ENCODE results near the gene PLEKHG4B.

PLEKHG4B gene

DNA sequence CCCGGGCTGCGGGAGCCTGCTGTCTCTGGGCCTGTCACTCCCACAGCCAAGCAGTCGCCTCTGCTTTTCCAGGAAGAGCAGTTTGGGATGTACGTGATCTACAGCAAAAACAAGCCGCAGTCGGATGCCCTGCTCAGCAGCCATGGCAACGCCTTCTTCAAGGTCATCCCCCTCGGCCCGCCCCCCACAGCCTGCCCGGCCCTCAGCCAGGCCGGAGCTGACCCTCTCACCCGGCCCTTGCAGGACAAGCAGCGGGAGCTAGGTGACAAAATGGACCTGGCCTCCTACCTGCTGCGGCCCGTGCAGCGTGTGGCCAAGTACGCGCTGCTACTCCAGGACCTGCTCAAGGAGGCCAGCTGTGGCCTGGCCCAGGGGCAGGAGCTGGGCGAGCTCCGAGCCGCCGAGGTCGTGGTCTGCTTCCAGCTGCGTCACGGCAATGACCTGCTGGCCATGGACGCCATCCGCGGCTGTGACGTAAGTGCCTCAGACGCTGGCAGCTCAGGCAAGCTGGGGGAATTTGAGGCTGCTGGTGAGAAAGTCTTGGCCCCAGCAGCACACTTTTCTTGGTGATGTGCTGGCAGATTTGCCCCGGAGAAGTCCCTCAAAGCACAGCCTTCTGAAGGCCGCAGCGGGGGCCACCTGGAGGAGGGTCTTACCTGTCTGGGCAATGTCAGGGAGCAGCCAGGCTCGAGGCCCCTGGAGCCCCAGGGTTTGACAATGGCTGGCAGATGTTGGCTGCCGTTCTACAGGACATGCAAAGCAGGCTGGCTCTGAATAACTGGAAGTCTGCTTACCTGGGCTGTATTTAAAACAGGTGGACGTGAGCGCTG, 79.2 kb downstream of the PLEKHG4B start:
- no peak for TF ChIP-seq Cebpa-rat (IDR thresholded peaks at IDR 0.05)
- peaks cover 0 to 30% (median 12%) of the 10 kb centered on the region in 11 experiments; a peak in 13 of 22 replicates for H3K36me3 ChIP-seq
- peak overlapping the region in 7 of 11 experiments; percentile 2 to 65 (median 63); a peak in 10 of 22 replicates for H3K9ac ChIP-seq
- no peak overlapping the region for H3K4me3 ChIP-seq
- peaks cover 32 to 78% (median 65%) of the 10 kb centered on the region in 10 experiments for H3K4me1 ChIP-seq
- peak overlapping the region; percentile 77 to 92 (median 83); a peak in 20 of 22 replicates for H3K4me2 ChIP-seq
- no peaks in the 10 kb centered on the region for H3K9me3 ChIP-seq (replicated peaks in 1 of 11)
- H3K27ac ChIP-seq = peak overlapping the region in 7 of 11 experiments; percentile 66 to 82 (median 70); a peak in 15 of 22 replicates
- no peaks in the 10 kb centered on the region for H3K27me3 ChIP-seq
- H4K20me1 ChIP-seq = peaks cover 0 to 8% (median 0%) of the 10 kb centered on the region in 11 experiments; a peak in 2 of 22 replicates

DNA sequence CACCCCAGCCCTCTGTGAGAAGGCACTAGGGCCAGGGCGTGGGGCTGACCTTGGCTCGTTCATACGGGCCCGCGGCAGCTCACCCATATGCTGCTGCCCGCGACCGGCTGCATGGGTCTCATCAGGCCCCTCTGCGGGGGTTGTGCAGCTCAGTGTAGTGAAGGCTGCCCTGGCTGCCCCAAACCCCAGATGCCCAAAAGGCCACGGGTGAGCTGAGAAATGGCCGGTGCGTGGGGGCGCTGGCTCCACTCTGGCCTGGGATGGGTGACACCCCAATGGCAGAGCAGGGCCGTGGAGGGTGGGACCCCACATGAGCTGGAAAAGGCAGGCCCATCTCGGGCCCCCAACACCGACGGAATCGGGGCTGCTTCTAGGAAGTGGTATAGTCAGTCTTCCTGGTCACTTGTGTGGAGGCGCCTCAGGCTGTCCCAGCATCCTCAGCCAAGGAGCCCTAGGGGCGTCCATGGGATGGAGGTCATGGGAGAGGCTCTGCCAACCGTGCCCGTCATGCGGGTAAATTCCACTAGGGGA, 79.9 kb downstream of the PLEKHG4B start:
- H3K27ac ChIP-seq = peak overlapping the region in 2 of 11 experiments; percentile 76 to 80; a peak in 2 of 22 replicates
- no peak overlapping the region for H3K4me3 ChIP-seq
- H3K27me3 ChIP-seq = no peaks in the 10 kb centered on the region
- no peak for TF ChIP-seq Cebpa-rat (IDR thresholded peaks at IDR 0.05)
- H3K4me2 ChIP-seq = peak overlapping the region in 2 of 11 experiments; percentile 77 to 83; a peak in 3 of 22 replicates
- H3K36me3 ChIP-seq = peaks cover 0 to 30% (median 12%) of the 10 kb centered on the region in 11 experiments; a peak in 13 of 22 replicates
- no peaks in the 10 kb centered on the region for H3K9me3 ChIP-seq (replicated peaks in 1 of 11)
- peaks cover 38 to 80% (median 72%) of the 10 kb centered on the region in 10 experiments for H3K4me1 ChIP-seq
- H3K9ac ChIP-seq = peak overlapping the region in 1 of 11 experiments; percentile 24; a peak in 1 of 22 replicates
- peaks cover 0 to 8% (median 0%) of the 10 kb centered on the region in 11 experiments; a peak in 2 of 22 replicates for H4K20me1 ChIP-seq

DNA sequence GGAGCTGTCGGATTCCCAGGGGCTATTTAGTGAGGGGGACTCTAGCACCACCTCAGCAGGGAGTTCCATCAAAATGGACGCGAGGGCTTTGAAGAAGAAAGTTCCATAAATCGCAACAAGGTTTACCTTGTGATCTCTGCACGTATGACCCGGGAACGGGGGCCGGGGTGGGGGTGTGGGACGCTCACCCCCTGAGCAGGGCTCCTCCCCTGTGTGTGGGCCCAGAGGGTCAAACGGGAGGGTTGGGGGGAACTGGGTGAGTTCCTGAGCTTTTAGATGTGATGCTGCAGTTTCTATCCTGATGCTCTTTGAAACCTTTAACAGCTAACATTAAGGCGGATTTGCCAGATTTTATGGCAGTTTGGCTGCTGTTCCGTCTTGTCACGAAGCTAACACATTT, 80.5 kb downstream of the PLEKHG4B start:
- H3K36me3 ChIP-seq = peaks cover 0 to 30% (median 12%) of the 10 kb centered on the region in 11 experiments; a peak in 13 of 22 replicates

DNA sequence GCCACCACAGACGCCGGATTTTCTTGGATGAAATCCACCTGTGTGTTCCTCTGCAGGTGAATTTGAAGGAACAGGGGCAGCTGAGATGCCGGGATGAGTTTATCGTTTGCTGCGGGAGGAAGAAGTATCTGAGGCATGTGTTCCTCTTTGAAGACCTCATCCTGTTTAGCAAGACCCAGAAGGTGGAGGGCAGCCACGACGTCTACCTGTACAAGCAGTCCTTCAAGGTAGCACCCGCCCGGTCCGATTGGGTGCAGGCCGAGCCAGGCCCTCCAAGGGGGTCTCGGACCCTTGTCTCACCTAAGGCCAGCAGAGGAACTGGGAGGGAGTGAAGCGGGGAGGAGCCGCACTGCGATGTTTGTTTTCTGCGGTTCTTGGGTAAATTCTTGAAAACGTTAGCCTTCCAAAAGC, 80.9 kb downstream of the PLEKHG4B start:
- H3K27me3 ChIP-seq = no peaks in the 10 kb centered on the region
- no peak overlapping the region for H3K27ac ChIP-seq
- peaks cover 0 to 30% (median 12%) of the 10 kb centered on the region in 11 experiments; a peak in 13 of 22 replicates for H3K36me3 ChIP-seq
- no peak overlapping the region for H3K9ac ChIP-seq
- no peak for TF ChIP-seq Cebpa-rat (IDR thresholded peaks at IDR 0.05)
- peaks cover 38 to 75% (median 64%) of the 10 kb centered on the region in 10 experiments for H3K4me1 ChIP-seq
- no peak overlapping the region for H3K4me3 ChIP-seq
- no peak overlapping the region for H3K4me2 ChIP-seq
- H3K9me3 ChIP-seq (replicated peaks in 1 of 11) = no peaks in the 10 kb centered on the region
- H4K20me1 ChIP-seq = peaks cover 0 to 8% (median 0%) of the 10 kb centered on the region in 11 experiments; a peak in 2 of 22 replicates

More for the DNA sequence above, 80.5 kb downstream of the PLEKHG4B start:
- no peak overlapping the region for H3K4me3 ChIP-seq
- no peak overlapping the region for H3K4me2 ChIP-seq
- no peaks in the 10 kb centered on the region for H3K9me3 ChIP-seq (replicated peaks in 1 of 11)
- TF ChIP-seq Cebpa-rat (IDR thresholded peaks at IDR 0.05) = no peak
- H3K27me3 ChIP-seq = no peaks in the 10 kb centered on the region
- no peak overlapping the region; a peak in 1 of 22 replicates for H3K9ac ChIP-seq
- H4K20me1 ChIP-seq = peaks cover 0 to 8% (median 0%) of the 10 kb centered on the region in 11 experiments; a peak in 2 of 22 replicates
- H3K27ac ChIP-seq = no peak overlapping the region
- peaks cover 38 to 77% (median 69%) of the 10 kb centered on the region in 10 experiments for H3K4me1 ChIP-seq

DNA sequence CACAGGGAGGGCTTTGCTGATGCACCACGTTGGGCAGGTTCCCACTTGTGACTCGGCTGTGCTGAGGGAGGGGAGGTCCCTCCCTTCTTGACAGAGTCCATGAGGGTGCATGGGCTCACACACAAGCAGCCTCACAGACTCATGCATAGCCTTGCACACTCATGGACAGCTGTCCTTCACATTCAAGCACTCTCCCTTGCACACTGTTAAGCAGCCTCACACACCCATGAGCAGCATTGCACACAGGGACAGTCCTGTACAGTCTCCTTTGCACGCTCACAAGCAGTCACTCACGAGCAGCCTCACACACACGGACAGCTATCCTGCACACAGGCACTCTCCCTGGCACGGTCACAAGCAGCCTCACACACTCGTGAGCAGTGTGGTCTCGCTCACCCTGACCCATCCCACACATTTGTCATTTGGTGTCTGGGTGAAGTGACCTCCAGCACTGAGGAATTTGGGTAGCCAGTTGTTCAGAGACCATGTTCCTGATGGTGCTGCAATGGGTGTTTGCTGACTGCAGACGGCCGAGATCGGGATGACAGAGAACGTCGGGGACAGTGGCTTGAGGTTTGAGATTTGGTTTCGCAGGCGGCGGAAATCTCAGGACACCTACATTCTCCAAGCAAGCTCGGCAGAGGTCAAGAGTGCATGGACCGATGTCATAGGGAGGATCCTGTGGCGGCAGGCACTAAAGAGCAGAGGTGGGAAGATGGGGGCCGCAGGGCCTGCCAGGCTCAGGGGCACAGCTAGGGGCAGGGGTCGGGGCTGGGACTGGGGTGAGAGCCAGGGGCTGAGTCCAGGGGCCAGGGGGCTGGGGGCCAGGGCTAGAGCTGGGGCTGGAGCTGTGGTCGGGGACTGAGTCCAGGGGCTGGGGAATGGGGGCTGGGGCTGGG, 81.7 kb downstream of the PLEKHG4B start:
- Histone ChIP-seq H3K9ac (no peak overlapping the region), H3K9me3 (replicated peaks in 1 of 11) (no peaks in the 10 kb centered on the region), H3K27me3 (no peaks in the 10 kb centered on the region), H3K4me1 (peaks cover 32 to 72% (median 56%) of the 10 kb centered on the region in 10 experiments), H4K20me1 (peaks cover 0 to 8% (median 0%) of the 10 kb centered on the region in 11 experiments; a peak in 2 of 22 replicates), H3K4me2 (no peak overlapping the region), H3K27ac (no peak overlapping the region), H3K4me3 (no peak overlapping the region), H3K36me3 (peaks cover 0 to 30% (median 12%) of the 10 kb centered on the region in 11 experiments; a peak in 13 of 22 replicates)
- TF ChIP-seq Cebpa-rat (IDR thresholded peaks at IDR 0.05) = no peak

DNA sequence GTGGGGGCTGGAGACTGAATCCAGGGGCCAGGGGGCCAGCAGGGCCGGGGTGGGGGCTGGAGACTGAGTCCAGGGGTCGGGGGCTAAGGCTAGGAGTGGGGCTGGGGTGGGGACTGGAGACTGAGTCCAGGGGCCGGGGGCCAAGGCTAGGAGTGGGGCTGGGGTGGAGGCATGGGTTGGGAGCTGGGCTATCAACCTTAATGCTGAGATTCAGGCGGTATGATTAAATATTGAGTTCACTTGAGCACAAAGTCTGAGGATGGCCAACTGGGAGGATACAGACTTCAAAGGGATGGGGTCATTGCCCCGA, 82.3 kb downstream of the PLEKHG4B start:
- H3K9me3 ChIP-seq (replicated peaks in 1 of 11) = no peaks in the 10 kb centered on the region
- no peak for TF ChIP-seq Cebpa-rat (IDR thresholded peaks at IDR 0.05)
- peak overlapping the region in 2 of 11 experiments; percentile 61 to 64; a peak in 1 of 22 replicates for H3K4me2 ChIP-seq
- peaks cover 0 to 8% (median 0%) of the 10 kb centered on the region in 11 experiments; a peak in 2 of 22 replicates for H4K20me1 ChIP-seq
- H3K4me3 ChIP-seq = no peak overlapping the region
- H3K36me3 ChIP-seq = peaks cover 0 to 32% (median 14%) of the 10 kb centered on the region in 11 experiments; a peak in 13 of 22 replicates
- H3K27ac ChIP-seq = no peak overlapping the region
- peaks cover 26 to 66% (median 50%) of the 10 kb centered on the region in 10 experiments for H3K4me1 ChIP-seq
- H3K27me3 ChIP-seq = no peaks in the 10 kb centered on the region
- H3K9ac ChIP-seq = no peak overlapping the region

DNA sequence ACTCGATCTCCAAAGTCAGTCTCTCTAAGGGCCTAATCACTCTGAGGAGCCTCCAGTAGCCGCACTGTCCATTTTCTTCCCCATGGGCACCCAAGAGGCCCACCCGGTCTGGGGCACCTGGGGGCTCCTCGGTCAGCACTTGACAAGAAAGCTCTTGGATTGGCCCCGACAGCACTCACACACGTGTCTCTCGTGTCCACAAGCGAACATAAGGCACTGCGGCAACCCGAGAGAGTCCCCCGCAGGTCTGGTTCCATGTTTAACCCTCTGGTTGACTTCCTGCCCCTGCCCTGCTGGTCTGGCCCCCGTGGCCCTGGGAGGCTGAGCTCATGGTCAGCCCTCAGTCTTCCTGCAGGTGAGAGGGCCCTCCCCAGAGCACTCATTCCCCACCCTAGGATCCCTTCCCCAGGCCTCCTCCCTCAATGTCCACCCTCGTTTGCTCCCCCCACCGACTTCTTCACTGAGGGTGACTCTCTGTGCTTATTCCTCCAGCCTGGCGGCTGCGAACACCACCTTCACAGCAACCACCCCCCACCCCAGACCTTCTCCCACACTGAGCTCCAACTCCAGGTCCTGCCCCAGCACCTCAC, 83.0 kb downstream of the PLEKHG4B start:
- peak overlapping the region in 8 of 11 experiments; percentile 33 to 64 (median 53); a peak in 16 of 22 replicates for H3K4me2 ChIP-seq
- H4K20me1 ChIP-seq = peaks cover 0 to 5% (median 0%) of the 10 kb centered on the region in 11 experiments; a peak in 2 of 22 replicates
- peaks cover 0 to 37% (median 16%) of the 10 kb centered on the region in 11 experiments; a peak in 13 of 22 replicates for H3K36me3 ChIP-seq
- 0 out of 22 replicates have a peak overlapping the region, but pooled peaks of 1 of the 11 experiments have one; percentile 10 for H3K9ac ChIP-seq
- no peaks in the 10 kb centered on the region for H3K9me3 ChIP-seq (replicated peaks in 1 of 11)
- peaks cover 18 to 66% (median 44%) of the 10 kb centered on the region in 10 experiments for H3K4me1 ChIP-seq
- H3K27ac ChIP-seq = 0 out of 22 replicates have a peak overlapping the region, but pooled peaks of 1 of the 11 experiments have one; percentile 2
- no peak overlapping the region for H3K4me3 ChIP-seq
- TF ChIP-seq Cebpa-rat (IDR thresholded peaks at IDR 0.05) = no peak
- H3K27me3 ChIP-seq = no peaks in the 10 kb centered on the region

All from BLaER1 treated with 17β-estradiol and CSF1 and Interleukin-3, amounts not matched to agents 10 nM and 100 nM (cell line).